GM23248 (cell line): Measurements from ENCODE around the gene ADK. TPM values are rescaled to one million over a fixed set of nuclear protein-coding genes. Genes with fewer than 3 reads are reported as not detected.

Source experiments
- DNase-seq: peaks from one replicate; pipeline ENCODE4 v3.0.0-alpha.2; 2015
- H2AFZ ChIP-seq: fragments of 200-600 bp; sonication (generic); 2 replicates; pipeline ENCODE4 v1.6.1; 2016; ENCODE audit warnings: antibody characterized with exemption
- H3F3A ChIP-seq: fragments of 200-600 bp; sonication (generic); 2 replicates; pipeline ENCODE4 v1.6.1; 2016; ENCODE audit warnings: mild to moderate bottlenecking, antibody characterized with exemption, mixed run types; ENCODE audit not compliant: insufficient read depth
- H3K27ac ChIP-seq: fragments of 200-600 bp; sonication (generic); 2 replicates; pipeline ENCODE4 v1.5.1; 2016; ENCODE audit warnings: mild to moderate bottlenecking
- H3K27me3 ChIP-seq: fragments of 200-600 bp; sonication (generic); replicated peaks from 2 replicates; pipeline ENCODE4 v1.6.1; 2016; ENCODE audit warnings: mild to moderate bottlenecking; ENCODE audit not compliant: insufficient read depth
- H3K36me3 ChIP-seq: fragments of 200-600 bp; sonication (generic); 2 replicates; pipeline ENCODE4 v1.6.1; 2016; ENCODE audit warnings: low read depth, mild to moderate bottlenecking
- H3K4me1 ChIP-seq: fragments of 200-600 bp; sonication (generic); 2 replicates; pipeline ENCODE4 v1.6.1; 2016; ENCODE audit warnings: mild to moderate bottlenecking; ENCODE audit not compliant: insufficient read depth
- H3K4me2 ChIP-seq: fragments of 200-600 bp; sonication (generic); one replicate; pipeline ENCODE4 v1.6.1; 2016; ENCODE audit warnings: mild to moderate bottlenecking; ENCODE audit not compliant: unreplicated experiment
- H3K4me3 ChIP-seq: fragments of 200-600 bp; sonication (generic); 2 replicates; pipeline ENCODE4 v1.5.1; 2016; ENCODE audit warnings: mild to moderate bottlenecking
- H3K79me2 ChIP-seq: fragments of 200-600 bp; sonication (generic); 2 replicates; pipeline ENCODE4 v1.6.1; 2016; ENCODE audit warnings: mild to moderate bottlenecking; ENCODE audit not compliant: insufficient read depth
- H3K9ac ChIP-seq: fragments of 200-600 bp; sonication (generic); 2 replicates; pipeline ENCODE4 v1.6.1; 2016; ENCODE audit warnings: mild to moderate bottlenecking
- H3K9me2 ChIP-seq: fragments of 200-600 bp; sonication (generic); 2 replicates; pipeline ENCODE4 v1.6.1; 2016; ENCODE audit warnings: mixed run types, mild to moderate bottlenecking, moderate library complexity; ENCODE audit not compliant: insufficient read depth
- H3K9me3 ChIP-seq: fragments of 200-600 bp; sonication (generic); one replicate; pipeline ENCODE4 v1.6.1; 2017; ENCODE audit warnings: low read depth
- H4K20me1 ChIP-seq: fragments of 200-600 bp; sonication (generic); 2 replicates; pipeline ENCODE4 v1.6.0; 2016; ENCODE audit not compliant: insufficient read depth
- EZH2 ChIP-seq: fragments of 200-600 bp; sonication (generic); IDR thresholded peaks from 2 replicates; pipeline ENCODE4 v1.6.1; 2018; ENCODE audit warnings: antibody characterized with exemption, mild to moderate bottlenecking; ENCODE audit not compliant: insufficient read depth, poor library complexity, severe bottlenecking
- EZH2phosphoT487 ChIP-seq: fragments of 200-600 bp; sonication (generic); IDR thresholded peaks from 2 replicates; pipeline ENCODE4 v1.6.1; 2018; ENCODE audit warnings: antibody characterized with exemption, moderate library complexity, mild to moderate bottlenecking, low read depth; ENCODE audit not compliant: insufficient read depth
- WGBS, 2 experiments: methylation state at CpG; one replicate each; pipeline ENCODE4 v1.1.6; 2015 to 2017; ENCODE audit warnings: low lambda C conversion rate in 2 of 2, low coverage in 1 of 2; ENCODE audit errors: missing lambda C conversion rate in 2 of 2; 5-methylcytosine and 5-hydroxymethylcytosine counted together
- in situ Hi-C: fragments of 300-500 bp; cut with MboI; formaldehyde crosslinking; loops from 2 replicates; pipeline ENCODE4 v1.15.0; 2020
- polyA plus RNA-seq: library from polyadenylated mRNA; unstranded; fragments of >200 nt; fragmentation: Nextera tagmentation; extraction: Ambion mirVana; gene quantifications from 2 replicates; pipeline ENCODE4 v1.2.1, GENCODE V29; 2016
- total RNA-seq: library from RNA; depleted of rRNA; stranded (reverse); fragments of >200 nt; shearing (Covaris generic); gene quantifications from 2 replicates; pipeline ENCODE4 v1.2.3, GENCODE V29; 2014

The ADK gene
- total and polyA plus RNA-seq, 2 experiments from 2014 or later = 43.7 to 75.1 TPM

DNA sequence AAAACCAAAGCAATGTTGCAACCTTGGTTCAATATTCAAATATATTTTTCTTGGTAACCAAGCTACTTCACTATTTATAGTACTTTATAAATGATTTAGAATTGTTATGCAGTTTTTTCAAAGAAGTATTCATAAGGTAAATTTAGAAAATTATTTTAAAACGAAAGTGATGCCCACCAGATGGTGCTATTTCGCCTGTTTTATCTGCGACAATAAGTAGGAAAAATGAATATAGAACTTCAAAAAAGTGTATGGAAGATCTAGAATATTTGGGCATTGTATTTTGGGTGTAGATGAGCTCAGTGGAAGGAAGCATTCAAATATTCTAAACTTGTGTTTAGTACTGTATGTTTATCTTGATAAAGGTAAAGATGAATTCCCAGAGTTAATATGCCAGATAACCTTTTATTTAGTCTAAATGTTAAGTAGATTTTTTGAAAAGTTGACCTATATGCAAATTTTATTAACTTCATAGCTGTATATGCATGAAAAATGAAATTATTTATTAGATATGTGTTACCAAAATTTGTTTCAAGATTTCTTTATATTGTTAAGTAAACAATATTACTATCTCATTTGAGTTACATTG, 93.2 kb downstream of the ADK start:
- no peaks in the 10 kb centered on the region for H3K4me1 ChIP-seq
- H3F3A ChIP-seq = no peaks in the 10 kb centered on the region
- no peak overlapping the region for H3K27ac ChIP-seq
- no peak overlapping the region for H3K9ac ChIP-seq
- no peak overlapping the region for H3K4me2 ChIP-seq
- peak; percentile 63 for DNase-seq
- no peaks in the 10 kb centered on the region for H3K36me3 ChIP-seq
- H4K20me1 ChIP-seq = no peaks in the 10 kb centered on the region
- no peaks in the 10 kb centered on the region for H3K9me2 ChIP-seq
- H3K79me2 ChIP-seq = peaks cover 39% of the 10 kb centered on the region
- in situ Hi-C loops = loop anchor here (10.0 kb wide), 1 partner anchor 861 kb away; a partner anchor contains a TSS
- no peaks in the 10 kb centered on the region for H3K9me3 ChIP-seq
- TF ChIP-seq EZH2 (no peak), EZH2phosphoT487 (no peak)
- no peak overlapping the region for H3K4me3 ChIP-seq
- H3K27me3 ChIP-seq = no peaks in the 10 kb centered on the region
- WGBS, 2 experiments = 0 to 1% methylated on average over 3 of the region's 3 CpGs
- H2AFZ ChIP-seq = no peak overlapping the region

DNA sequence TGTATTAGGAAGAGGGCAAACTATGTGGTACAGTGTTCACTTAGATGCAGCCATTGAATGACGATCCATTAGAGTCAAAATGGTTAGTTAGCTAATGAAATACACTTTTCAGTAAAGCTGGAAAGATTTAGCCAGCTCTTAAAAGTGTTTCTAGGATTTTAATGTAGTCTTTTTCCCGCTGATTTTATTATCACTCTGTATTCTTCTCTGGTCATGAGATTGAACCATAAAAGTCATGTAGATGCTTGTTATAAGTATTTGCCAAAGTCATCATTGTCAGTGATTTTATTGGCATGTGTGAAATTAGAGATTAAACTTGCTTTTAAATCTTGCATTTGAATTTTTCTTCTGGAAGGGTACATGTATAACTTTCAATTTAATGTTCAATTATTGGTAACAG, 93.8 kb downstream of the ADK start:
- no peak for DNase-seq
- no peaks in the 10 kb centered on the region for H3K9me3 ChIP-seq
- no peak overlapping the region for H3K4me2 ChIP-seq
- no peak overlapping the region for H3K27ac ChIP-seq
- no peaks in the 10 kb centered on the region for H3K27me3 ChIP-seq
- H2AFZ ChIP-seq = no peak overlapping the region
- no peak for TF ChIP-seq EZH2
- TF ChIP-seq EZH2phosphoT487 = no peak
- no peaks in the 10 kb centered on the region for H3K4me1 ChIP-seq
- H3K9me2 ChIP-seq = no peaks in the 10 kb centered on the region
- H3K36me3 ChIP-seq = no peaks in the 10 kb centered on the region
- in situ Hi-C loops = loop anchor here (10.0 kb wide), 1 partner anchor 860 kb away; a partner anchor contains a TSS
- H3K9ac ChIP-seq = no peak overlapping the region
- H4K20me1 ChIP-seq = no peaks in the 10 kb centered on the region
- H3K79me2 ChIP-seq = peaks cover 36% of the 10 kb centered on the region
- H3K4me3 ChIP-seq = no peak overlapping the region
- H3F3A ChIP-seq = no peaks in the 10 kb centered on the region
- WGBS, 2 experiments = 96 to 100% methylated on average over 2 of the region's 2 CpGs

DNA sequence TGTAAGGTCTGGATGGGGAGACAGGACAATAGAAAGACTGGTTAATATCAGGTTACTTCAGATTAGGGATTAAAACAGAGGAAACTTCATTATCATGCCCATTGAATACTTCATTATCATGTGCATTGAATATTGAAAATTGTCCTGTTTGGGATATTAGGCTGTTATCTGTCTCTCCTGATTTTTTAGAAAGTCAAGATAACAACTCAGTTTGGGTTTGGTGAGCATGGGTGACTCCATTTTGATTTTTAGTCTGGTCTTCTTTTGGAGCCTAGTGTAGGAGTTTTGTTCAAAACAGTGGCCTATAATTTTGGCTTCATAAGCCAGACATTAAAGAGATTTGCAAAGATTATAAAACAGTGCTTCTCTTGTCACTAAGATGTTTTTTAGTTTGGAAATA, 95.5 kb downstream of the ADK start:
- Histone ChIP-seq H4K20me1 (no peaks in the 10 kb centered on the region), H3K4me1 (peaks cover 8% of the 10 kb centered on the region), H2AFZ (no peak overlapping the region), H3K27ac (no peak overlapping the region), H3K9me3 (no peaks in the 10 kb centered on the region), H3K4me3 (no peak overlapping the region), H3K9ac (no peak overlapping the region), H3F3A (no peaks in the 10 kb centered on the region), H3K79me2 (peaks cover 19% of the 10 kb centered on the region; the same call in 1 of the 2 replicates), H3K27me3 (no peaks in the 10 kb centered on the region), H3K4me2 (no peak overlapping the region), H3K9me2 (no peaks in the 10 kb centered on the region), H3K36me3 (no peaks in the 10 kb centered on the region)
- DNase-seq = no peak
- in situ Hi-C loops = loop anchor here (10.0 kb wide), 1 partner anchor 858 kb away; a partner anchor contains a TSS
- TF ChIP-seq EZH2 (no peak), EZH2phosphoT487 (no peak)

DNA sequence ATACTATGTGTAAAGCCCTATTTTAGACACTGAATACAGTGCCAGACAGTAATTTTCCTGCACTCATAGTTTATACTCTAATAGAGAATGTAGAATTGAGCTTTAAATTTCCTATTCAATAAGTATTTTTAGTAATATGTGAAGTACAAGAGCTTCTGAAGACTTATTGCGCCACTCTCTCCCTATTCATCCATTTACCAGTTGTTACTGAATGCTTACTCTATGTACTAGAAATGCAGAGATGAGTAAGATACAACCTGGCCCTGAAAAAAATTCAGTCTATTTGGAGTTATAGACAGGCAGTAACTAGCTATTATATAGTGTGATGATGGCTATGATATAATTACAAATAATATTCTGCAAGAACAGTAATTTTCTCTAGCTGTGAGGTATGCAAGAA, 98.8 kb downstream of the ADK start:
- H3K9me3 ChIP-seq = no peaks in the 10 kb centered on the region
- H2AFZ ChIP-seq = no peak overlapping the region
- no peaks in the 10 kb centered on the region for H3K9me2 ChIP-seq
- TF ChIP-seq EZH2 (no peak), EZH2phosphoT487 (no peak)
- H4K20me1 ChIP-seq = no peaks in the 10 kb centered on the region
- H3K4me3 ChIP-seq = no peak overlapping the region
- peak; percentile 55 for DNase-seq
- H3K4me1 ChIP-seq = peaks cover 8% of the 10 kb centered on the region
- 0 out of 2 replicates have a peak, but pooled peaks cover 3% of the 10 kb centered on the region for H3F3A ChIP-seq
- H3K36me3 ChIP-seq = no peaks in the 10 kb centered on the region
- 0 out of 2 replicates have a peak, but pooled peaks cover 15% of the 10 kb centered on the region for H3K79me2 ChIP-seq
- H3K27ac ChIP-seq = no peak overlapping the region
- H3K9ac ChIP-seq = no peak overlapping the region
- in situ Hi-C loops = loop anchor here (10.0 to 25.0 kb wide), 2 partner anchors 855 to 987 kb away; partner anchors contain the start of gene COMTD1
- 97 to 100% methylated on average over 1 of the region's 1 CpG for WGBS, 2 experiments
- H3K27me3 ChIP-seq = no peaks in the 10 kb centered on the region
- no peak overlapping the region for H3K4me2 ChIP-seq
